HG02840 (cell line): ENCODE data around the gene AP1B1.
"Not testable (repeated sequence)": the region's sequence is repeated elsewhere in the genome, so short reads cannot be mapped to it uniquely, and the experiment has no call there.

Experiments used
- ATAC-seq: cut with Tn5 transposase; IDR thresholded peaks from one replicate; pipeline ENCODE4 v1.9.1; 2021; ENCODE audit warnings: mild to moderate bottlenecking, moderate library complexity, moderate number of reproducible peaks; ENCODE audit not compliant: unreplicated experiment, low FRiP score

Gene AP1B1

DNA sequence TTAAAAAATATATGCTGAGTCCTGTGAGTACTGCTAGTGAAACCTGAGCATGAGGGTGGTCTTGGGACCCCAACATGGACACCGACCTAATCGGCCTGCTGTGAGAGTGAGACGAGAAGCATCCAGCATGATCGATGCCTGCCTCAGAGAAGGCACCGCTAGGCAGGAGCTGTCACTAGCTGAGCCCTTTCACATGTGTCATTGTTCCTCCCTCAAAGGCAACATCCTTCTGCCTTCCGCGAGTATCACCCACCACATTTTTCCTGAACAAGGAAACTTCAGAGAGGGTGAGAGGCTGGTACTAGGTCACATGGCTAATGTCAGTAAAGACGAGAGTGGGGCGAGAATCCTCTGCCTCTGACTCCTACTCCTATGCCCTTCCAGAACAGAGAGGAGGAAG lies 35.6 kb downstream of the AP1B1 start:
- no peak for ATAC-seq

DNA sequence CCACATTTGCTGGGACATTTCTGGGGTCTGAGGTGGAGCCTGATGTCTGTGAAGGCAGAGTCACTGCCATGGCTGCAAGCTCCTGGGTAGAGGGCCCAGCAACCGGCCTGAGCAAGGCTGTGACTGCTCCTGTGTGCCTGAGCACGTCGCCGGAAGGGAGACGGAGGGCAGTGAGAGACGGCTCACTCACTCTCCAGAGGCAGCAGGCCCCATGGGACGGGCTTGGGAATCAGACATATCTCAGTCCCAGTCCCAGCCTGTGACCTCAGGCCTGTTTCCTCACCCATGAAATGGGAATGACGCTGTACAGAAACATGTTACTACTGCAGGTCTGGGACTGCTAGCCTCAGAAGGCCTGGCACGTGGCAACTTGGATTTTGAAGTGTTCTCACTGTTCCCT lies 36.5 kb downstream of the AP1B1 start:
- ATAC-seq = no peak

DNA sequence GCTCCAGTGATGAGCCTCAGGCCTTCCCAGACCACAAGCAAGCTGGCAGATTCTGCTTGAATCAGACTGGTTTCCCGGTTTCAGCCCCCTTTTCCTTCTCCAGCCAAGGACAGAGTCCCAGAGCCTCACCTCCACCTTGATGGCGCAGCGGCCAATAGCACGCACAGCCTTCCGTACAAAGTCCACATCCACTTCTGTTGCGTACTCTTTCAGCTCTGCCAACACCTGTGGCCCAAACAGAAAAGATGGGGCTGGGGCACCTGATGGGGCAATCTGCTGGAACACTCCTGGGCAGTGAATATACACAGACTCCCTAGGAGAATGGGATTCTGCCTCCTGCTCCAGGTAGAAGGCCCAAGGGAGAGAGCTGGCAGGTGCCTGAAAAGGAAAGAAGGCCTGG lies 37.3 kb downstream of the AP1B1 start:
- no peak for ATAC-seq

DNA sequence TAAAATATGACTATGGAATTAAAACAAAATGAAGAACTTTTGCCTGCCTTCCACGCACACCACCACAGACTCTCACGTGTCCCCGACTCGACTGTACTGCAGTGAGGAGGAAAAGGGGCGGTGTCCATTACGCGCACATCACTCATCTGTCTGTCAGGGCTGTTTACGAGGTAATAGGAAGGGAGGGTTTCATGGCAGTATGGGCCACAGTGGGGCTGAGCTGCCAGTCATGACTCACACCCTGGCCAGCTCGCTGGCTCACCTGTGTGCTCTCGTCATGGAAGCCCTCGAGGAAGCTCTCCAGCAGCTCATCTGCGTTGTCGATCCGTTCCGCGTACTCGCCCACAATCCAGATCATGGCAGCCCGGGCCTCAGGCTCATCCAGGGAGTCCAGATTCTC lies 39.4 kb downstream of the AP1B1 start:
- ATAC-seq = no peak

DNA sequence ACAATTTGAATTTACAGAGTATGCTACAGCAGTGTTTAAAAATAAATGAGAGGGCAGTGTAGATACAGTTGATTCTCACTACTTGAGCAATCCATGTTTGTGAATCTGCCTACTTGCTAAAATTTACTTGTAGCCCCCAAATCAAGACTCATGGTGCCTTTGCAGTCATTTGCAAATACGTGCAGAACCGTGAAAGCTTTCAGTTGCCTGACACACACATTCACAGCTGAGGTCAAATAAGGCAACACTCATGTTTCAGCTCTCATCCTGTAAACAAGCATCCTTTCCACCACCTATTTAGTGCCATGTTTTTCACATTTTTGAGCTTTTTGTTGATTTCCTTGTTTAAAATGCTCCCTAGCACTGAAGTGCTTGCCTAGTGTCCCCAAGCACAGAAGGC lies 40.3 kb downstream of the AP1B1 start:
- ATAC-seq = no peak

DNA sequence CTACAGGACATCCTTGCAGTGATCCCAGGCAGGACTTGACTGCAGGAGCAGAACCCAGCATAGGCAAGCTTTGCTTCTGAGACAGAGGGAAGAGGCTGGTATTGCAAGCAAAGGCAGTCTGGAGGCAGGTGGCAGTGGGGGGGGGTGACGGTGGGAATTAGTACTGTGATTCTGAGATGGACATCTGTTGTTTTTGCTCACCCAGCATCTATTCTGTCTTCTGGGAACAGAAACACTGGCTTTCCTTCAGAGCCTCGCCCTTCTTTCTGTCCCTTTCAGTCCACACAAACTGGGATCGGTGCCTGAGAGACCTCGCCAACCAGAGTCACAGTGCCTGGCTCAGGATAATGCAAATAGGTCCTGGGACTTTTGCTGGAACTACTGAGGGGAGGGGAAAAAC lies 41.7 kb downstream of the AP1B1 start:
- ATAC-seq = no peak

DNA sequence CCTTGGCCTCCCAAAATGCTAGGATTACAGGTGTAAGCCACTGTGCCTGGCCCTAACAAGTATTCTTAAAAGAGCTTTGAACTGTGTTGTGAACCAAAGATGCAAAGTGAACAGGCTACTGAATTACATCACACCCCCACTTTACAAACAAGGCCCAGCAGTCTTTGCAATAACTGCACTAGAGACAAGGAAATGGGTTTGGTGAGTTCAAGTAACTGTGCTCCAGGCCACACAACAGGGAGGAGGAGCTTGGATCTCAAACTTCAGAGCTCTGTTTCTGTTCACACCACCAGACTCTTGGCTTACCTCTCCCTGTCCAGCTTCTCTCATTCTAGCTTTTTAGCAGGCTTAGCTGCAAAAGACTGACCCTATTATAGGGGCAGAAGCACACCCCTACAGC lies 42.4 kb downstream of the AP1B1 start:
- no peak for ATAC-seq

DNA sequence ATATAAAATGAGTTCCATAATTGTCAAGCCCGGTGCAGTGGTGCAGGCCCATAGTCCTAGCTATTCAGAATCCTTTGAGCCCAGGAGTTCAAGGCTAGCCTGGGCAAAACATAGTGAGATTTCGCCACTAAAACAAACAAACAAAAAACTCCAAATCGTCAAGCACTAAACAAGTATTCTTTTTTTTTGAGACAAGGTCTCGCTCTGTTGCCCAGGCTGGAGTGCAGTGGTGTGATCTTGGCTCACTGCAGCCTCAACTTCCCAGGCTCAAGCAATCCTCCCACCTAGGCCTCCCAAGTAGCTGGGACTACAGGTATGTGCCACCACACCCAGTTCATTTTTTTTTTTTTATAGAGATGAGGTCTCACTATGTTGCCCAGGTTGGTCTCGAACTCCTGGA lies 43.5 kb downstream of the AP1B1 start:
- not testable (repeated sequence) for ATAC-seq

DNA sequence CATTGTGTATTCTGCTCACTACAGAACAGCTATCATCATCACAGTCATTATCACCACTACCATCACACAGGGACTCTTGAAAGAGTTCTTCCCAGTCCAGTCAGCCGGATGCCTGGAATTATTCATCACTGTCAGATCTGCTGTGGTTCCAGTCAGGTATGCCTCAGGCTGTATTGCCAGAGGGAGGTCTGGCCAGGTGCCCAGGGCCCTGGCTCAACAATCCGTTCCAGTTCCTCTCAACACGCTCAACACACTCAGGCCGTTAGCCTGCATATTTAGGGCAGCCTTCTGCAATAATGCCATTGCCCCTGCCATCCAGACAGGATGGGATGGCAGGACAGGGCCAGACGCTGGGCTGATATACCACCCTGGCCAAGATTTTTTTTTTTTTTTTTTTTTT lies 44.2 kb downstream of the AP1B1 start:
- no peak for ATAC-seq

DNA sequence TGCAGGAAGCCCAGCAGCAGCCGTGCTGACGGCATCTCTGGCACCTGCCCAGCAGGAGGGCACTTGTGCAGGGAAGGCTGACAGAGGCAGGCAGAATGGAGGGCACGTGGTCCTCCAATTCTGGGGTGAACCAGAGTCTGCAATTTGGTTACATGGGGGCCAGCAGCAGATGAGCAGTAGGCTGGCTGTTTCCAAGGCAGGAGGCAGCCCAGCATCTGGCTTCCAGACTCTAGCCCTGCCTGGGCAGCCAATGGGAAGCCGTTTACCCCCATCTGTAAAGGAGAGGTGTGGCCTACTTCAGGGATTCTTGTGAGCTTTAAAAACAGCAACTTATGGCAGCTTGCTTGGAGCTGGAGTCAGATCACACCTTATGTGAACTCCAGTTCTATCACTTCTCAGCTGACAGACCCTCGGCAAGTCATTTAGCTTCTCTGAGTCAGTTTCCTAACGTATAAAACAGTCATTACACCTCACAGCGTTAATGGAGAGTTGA lies 45.0 kb downstream of the AP1B1 start:
- ATAC-seq = no peak

DNA sequence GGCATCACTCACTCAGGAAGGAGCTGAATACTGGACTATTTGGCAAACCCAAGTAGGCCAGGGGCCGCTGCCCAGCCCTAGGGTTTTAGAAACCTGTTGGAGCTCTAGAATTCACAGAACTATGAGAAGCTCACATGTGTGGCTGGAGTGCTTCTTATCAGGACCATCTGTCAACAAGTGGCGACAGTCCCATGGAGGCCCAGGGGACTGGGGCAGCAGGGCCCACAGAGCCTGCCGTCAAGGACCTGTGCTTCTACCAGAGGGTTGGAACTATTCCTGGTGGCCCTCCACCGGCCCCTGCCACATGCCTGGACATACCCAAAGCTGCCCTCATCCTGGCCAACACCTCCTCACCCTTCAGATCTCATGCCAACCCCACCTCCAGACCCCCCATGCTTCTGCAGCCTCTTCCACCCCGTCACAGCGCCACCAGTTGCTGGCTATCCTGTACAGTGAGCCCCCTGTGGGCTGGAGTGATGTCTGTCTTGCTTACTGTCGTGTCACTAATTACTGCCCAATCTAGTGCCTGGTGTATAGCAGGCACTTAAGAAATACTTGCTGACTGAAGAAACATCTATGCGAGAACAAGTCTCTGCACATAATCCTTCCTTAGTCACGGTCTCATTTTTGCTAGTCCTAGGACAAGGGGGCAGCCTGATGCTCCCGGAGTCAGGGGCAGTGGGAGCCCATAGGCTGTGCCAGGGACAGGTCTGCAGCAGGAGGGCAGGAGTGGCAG lies 45.6 kb downstream of the AP1B1 start:
- ATAC-seq = no peak

DNA sequence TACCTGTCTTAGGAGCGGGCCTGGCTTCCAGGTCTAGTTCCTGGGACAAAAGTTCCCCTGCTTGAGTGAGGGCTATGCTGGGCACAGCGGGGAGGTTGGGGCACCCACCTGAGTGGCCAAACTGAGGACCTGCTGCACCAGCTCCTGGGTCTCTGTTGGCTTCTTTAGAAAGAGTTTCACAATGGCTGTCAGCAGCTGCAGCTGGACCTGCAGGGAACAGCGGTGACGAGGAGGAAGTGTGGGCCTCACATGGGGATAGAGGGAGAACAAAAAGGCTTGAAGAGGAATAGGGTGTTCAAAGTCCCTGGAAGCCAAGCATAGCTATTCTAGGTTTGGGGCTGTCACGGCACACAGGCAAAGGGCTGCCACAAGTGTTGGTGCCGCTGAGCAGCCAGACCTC lies 46.2 kb downstream of the AP1B1 start:
- no peak for ATAC-seq

DNA sequence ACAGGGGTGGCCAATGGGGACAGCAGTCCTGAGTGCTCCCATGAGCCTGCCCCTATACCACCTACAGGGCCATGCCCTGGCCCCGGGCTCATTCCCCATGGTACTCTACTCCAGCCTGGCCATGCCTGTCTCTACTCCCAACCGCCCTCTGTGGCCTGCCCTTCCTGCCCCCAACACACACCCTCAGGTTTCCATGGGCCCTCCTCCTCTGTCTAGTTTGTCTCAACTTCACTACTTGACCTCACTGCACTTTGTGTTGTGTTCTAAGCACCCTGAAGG lies 46.6 kb downstream of the AP1B1 start:
- no peak for ATAC-seq

DNA sequence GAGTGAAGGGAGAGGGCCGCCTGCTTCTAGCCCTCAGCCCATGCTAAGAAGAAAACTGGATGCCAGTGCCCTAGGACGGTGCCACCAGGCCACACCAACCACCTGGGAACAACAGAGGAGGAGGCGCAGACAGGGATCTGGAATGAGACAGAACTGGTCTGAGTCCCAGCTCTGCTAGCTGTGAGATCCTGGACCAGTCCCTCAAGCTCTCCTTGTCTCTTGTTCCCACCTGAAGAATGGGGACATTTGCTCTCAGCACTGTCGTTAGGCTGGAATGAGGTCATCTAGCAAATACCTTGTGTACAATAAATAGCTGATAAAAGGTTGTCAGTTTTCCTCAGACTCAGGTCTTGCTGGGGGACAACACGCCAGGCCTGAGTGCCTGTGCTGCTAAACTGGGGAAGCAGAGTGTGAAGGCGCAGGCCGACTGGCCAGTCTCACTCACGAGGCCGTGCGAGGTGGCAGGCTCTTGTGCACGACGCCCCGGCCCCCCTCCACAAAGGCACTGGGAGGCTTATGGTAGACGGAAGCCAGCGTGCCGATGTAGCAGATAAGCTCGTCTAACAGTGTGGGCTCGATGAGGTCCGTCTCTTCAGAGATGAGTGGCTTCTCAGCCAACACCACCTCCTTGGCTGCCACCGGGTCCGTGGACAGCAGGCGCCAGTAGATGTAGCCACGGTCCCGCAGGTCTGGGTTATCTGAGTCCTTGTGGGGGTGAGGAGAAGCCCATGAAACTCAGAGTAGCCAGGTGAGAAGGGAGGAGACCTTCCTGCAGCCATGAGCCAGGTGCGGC lies 47.1 kb downstream of the AP1B1 start:
- ATAC-seq = no peak

DNA sequence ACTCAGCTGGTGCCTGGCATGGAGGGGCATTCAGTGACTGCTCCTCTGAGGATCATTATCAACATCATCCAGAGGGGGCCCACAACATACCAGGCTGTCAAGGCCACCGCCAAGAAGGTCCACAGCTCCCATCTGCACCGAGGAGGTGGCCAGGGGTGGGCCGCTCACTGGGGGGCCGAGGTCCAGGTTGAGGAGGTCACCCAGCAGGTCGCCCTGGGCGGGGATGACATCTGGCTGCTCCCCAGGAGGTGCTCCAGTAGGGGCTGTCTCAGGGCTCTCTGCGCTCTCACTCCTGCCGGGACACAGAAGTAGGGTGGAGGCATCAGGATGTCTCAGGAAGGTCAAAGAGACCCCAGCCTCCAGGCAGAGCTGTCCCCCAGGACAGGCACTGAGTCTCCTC lies 47.8 kb downstream of the AP1B1 start:
- no peak for ATAC-seq

DNA sequence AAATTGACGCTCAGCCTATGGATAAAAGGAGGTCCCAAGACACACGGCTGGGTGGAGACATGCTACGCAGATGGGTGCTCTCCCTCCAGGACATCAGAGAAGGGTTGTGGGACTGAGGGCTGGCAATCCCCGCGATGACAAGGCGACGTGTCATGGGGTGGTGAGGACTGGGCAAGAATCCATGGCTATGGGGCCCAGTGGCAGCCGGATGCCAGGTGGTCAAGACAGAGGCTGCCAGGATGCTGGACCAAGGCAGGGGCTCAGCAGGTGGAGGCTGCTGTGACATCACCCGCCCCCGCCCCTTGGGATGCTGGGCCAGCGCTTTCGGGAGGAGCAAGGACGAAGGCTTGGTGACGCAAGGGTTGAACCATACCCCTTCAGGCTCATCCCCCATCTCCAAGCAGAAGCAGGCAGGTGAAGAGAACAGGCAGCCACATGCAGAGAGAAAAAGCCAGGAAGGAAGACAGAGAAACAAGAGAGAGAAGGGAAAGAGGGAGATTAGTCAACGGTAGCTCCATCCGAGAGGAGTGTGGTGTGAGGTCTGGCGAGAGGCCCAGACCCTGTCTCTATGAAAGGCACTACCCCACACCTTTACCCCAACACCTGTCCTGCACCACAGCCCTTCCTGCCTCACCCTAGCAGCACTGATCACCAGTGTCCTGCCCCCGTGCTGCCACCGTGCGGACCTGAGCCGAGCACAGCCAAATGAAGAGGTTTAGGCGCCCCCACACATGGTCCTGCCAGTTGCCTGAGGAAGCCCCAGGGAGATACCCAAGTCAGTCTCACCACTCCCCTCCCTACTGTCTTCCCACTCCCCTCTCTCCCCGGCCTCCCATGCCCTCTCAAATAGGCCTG lies 48.8 kb downstream of the AP1B1 start:
- ATAC-seq = no peak

DNA sequence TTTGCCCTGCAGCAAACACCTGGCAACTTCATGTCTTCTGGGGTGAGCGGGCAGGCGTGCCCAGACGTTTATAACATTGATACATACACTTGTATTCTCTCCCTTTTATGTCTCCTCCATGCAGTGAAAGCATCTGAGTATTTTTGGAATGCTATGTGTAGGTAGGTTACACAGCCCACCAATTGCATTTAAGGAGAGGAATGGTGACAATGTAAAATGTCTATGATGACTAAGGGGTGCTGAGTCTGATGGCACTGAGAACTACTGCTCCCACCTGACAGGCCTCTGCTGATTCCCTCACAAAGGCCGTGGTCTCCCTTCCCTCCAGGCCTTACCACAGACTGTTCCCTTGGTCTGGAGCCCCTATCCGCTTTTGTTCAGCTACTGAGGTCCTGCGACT lies 50.0 kb downstream of the AP1B1 start:
- no peak for ATAC-seq

DNA sequence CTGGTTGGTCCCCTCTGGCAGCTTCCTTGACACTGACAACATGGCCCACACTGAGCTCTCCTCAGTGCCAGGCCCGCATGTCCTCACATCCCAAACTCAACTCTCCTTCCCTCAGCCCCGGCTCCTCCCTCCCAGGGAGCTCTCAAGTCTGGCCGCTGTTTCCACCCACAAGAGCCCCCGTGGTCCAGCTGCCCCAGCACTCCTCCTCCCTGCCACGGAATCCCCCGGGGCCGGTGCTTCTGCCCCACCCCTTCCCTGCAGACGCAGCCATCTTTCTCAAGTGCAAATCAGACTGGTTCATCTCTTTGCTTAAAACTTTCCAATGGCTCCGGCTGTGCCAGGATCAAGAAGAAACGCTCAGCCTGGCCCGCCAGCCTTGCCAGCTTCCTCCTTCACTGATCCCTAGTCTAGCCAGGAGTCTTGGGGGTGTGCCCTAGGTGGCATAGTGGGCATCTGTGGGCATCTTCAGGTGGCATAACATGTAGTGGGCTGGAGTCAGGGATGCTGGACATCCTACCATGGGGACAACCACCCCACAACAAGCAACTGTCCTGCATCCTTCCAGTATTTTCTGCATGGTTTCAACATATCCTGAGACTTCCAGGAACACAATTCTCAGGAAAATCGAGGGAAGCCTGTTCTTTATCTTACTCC lies 50.6 kb downstream of the AP1B1 start:
- no peak for ATAC-seq

DNA sequence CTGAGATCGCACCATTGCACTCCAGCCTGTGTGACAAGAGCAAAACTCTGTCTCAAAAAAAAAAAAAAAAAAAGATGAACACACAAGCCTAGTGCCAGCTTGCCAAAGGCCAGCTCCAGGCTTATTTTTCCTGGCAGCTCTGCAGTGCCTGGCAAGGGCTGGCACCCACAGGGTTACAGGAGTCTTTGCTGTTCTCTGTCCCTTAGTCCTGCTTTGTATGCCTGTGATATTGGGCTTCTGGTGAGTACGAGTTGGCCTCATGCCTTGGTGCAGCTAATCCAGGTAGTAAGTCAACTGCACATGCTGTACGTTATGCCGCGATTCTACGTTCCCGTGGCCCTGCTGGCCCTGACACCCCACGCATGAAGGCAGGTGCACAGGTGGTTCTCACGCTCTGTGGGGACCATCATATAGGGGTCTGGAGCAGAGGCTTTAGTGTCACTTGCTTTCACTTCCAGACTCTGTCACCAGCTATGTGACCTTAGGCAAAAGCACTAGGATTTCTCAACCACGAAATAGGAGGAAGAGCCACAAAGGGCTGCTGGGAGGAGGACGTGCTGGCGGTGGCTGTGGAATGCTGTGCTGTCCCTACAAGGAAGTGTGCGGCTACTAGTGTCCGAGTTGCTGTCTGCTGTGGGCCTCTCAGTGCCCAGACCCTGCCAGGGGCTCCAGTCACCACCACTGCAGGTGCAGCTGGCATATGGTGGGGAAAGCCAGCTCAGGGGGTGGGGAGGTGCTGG lies 51.4 kb downstream of the AP1B1 start:
- no peak for ATAC-seq

DNA sequence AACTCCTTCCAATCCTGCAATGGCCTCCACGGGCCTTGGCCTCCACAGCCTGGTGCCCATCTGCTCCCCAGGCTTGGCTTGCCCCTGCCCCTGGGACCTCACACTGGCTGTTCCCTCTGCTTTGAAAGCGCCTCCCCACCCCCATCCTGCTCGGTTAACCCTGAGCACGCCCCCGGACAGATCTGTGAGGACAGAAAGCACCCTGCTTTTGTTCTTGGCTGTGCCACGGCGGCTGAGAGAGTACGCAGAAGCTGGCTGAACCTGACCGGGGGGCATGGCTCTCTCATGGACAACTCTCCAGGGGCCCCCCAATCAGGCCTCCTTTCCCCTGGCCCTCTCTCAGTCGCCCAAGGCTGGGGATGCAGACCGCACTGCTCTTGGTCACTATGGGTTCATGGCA lies 52.7 kb downstream of the AP1B1 start:
- ATAC-seq = no peak
